ENCODE data around the gene FMOD. TPM values are rescaled to one million over a fixed set of nuclear protein-coding genes. Genes with fewer than 3 reads are reported as not detected.
"Not testable (repeated sequence)": the region's sequence is repeated elsewhere in the genome, so short reads cannot be mapped to it uniquely, and the experiment has no call there.

FMOD gene
- total RNA-seq, 1 donor from 2014 or later: 2.5 TPM

DNA sequence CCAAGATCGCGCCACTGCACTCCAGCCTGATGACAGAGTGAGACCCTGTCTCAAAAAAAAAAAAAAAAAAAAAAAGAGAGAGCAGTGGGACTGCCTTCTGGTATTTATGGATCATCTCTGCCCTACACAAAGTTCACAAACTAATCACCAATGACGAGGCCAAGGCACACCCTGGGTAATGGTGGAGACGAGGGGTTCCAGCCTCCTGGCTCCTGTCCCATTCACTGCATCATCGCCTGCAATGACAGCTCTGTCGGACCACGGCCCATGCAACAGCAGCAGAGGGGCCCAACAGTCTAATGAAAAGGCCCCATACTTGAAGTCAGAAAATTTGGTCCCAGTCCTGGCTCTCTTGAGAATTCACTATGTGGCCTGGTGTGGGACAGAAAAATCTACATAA lies 48.5 kb downstream of the FMOD start:
- Mint-ChIP-seq H3K27ac (no peak overlapping the region), H3K4me3 (ENCODE audit: low read depth) (no peak overlapping the region), H3K9me3 (ENCODE audit: low read depth) (no peaks in the 10 kb centered on the region), H3K4me1 (ENCODE audit: low read depth) (peaks cover 25% of the 10 kb centered on the region), H3K36me3 (ENCODE audit: insufficient read depth) (peaks cover 7% of the 10 kb centered on the region), H3K27me3 (no peaks in the 10 kb centered on the region)
- no peak for TF ChIP-seq CTCF (IDR thresholded peaks at IDR 0.05; ENCODE audit: unreplicated experiment)
- DNase-seq (ENCODE audit: low spot score, unreplicated experiment): no peak

GRCh38 chr1:203301331-203301668 lies 49.6 kb downstream of the FMOD start:
- no peak for DNase-seq (ENCODE audit: low spot score, unreplicated experiment)
- H3K27me3 Mint-ChIP-seq: no peaks in the 10 kb centered on the region
- H3K9me3 Mint-ChIP-seq (ENCODE audit: low read depth): no peaks in the 10 kb centered on the region
- no peak overlapping the region for H3K27ac Mint-ChIP-seq
- H3K4me3 Mint-ChIP-seq (ENCODE audit: low read depth): no peak overlapping the region
- TF ChIP-seq CTCF (IDR thresholded peaks at IDR 0.05; ENCODE audit: unreplicated experiment): no peak
- H3K4me1 Mint-ChIP-seq (ENCODE audit: low read depth): peaks cover 16% of the 10 kb centered on the region
- no peaks in the 10 kb centered on the region for H3K36me3 Mint-ChIP-seq (ENCODE audit: insufficient read depth)

DNA sequence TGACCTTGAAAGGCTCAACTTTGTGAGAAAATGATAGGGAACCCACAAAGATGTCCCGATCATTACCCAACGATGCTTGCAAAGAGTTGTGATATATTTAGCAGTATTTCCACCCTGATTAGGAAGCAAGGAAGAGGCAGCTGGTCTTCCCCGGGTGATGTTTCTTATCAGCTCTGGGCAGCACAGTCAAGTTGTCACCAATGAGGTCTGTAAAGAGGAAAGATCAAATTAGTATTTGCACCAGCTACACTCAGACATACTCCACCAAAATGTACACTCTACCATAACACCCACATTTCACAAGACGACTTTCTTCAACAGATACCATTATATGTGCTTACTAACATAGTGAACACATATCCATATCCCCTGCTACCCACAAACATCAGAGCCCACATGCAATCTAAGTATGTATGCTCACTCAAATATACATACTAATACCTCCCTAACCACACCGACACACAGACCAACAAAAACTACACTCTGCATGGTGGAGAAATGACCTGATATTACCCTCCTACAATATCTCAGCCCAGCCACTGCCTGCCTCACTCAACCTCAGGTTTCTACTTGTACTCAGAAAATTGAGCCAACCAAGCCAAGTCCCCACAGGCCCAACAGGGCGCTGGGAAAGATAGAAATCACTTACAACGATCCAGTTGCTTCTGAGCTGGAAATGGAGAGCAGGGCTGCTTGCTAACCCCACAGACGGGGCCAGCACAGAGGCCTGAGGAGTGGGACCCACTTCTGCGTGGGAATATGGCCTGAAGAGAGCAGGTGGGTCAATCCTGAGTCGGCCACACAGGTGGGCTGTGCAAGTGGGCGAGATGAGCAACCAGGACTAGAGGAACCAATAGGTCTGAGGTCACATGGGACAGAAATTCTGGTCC lies 50.2 kb downstream of the FMOD start:
- Mint-ChIP-seq H3K9me3 (ENCODE audit: low read depth) (no peaks in the 10 kb centered on the region), H3K27me3 (no peaks in the 10 kb centered on the region), H3K4me1 (ENCODE audit: low read depth) (peaks cover 16% of the 10 kb centered on the region), H3K4me3 (ENCODE audit: low read depth) (no peak overlapping the region), H3K27ac (no peak overlapping the region), H3K36me3 (ENCODE audit: insufficient read depth) (no peaks in the 10 kb centered on the region)
- no peak for DNase-seq (ENCODE audit: low spot score, unreplicated experiment)
- no peak for TF ChIP-seq CTCF (IDR thresholded peaks at IDR 0.05; ENCODE audit: unreplicated experiment)

GRCh38 chr1:203299719-203300429 lies 51.0 kb downstream of the FMOD start:
- DNase-seq (ENCODE audit: low spot score, unreplicated experiment); H3K36me3 Mint-ChIP-seq (ENCODE audit: insufficient read depth); H3K4me3 Mint-ChIP-seq (ENCODE audit: low read depth); H3K27me3 Mint-ChIP-seq; H3K27ac Mint-ChIP-seq; H3K9me3 Mint-ChIP-seq (ENCODE audit: low read depth): not testable (repeated sequence)
- peaks cover 16% of the 10 kb centered on the region for H3K4me1 Mint-ChIP-seq (ENCODE audit: low read depth)

GRCh38 chr1:203299169-203299568 lies 51.8 kb downstream of the FMOD start:
- no peak for DNase-seq (ENCODE audit: low spot score, unreplicated experiment)
- Mint-ChIP-seq H3K9me3 (ENCODE audit: low read depth) (no peaks in the 10 kb centered on the region), H3K4me3 (ENCODE audit: low read depth) (no peak overlapping the region), H3K4me1 (ENCODE audit: low read depth) (peaks cover 14% of the 10 kb centered on the region), H3K27ac (no peak overlapping the region), H3K27me3 (no peaks in the 10 kb centered on the region), H3K36me3 (ENCODE audit: insufficient read depth) (no peaks in the 10 kb centered on the region)
- TF ChIP-seq CTCF (IDR thresholded peaks at IDR 0.05; ENCODE audit: unreplicated experiment): no peak

All from progenitor cell of endocrine pancreas (in vitro differentiated cells).